ENCODE data around the gene NFIL3.

Gene NFIL3

GRCh38 chr9:91431485-91431884 lies 7.9 kb upstream of the NFIL3 start:
- Histone ChIP-seq H3K9ac (ENCODE audit: low read length) (no peak overlapping the region), H3K27me3 (ENCODE audit: control insufficient read depth, insufficient read depth, low read length) (no peaks in the 10 kb centered on the region)

DNA sequence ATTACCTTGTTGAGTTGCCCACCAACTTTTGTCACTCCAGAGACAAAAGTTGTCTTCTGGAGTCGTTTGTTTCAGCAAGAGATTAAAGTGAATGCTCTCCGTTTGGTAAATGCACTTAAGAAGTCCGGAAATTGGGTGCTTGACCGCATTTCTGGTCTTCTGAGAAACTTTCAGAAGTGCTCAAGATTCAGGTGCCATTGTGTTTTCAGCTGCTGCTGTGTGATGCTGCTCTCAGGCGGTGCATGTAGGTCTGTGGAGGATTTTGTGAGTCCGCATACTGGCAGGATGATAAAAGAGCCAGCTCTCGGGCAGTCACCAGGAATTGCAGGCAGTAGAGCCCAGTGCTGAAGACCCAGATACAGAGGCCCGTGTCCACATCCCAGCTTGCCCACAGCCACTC lies 5.9 kb upstream of the NFIL3 start:
- H3K36me3 ChIP-seq (ENCODE audit: control insufficient read depth, low read depth, low read length) = no peaks in the 10 kb centered on the region
- H3K27ac ChIP-seq (ENCODE audit: low read length) = no peak overlapping the region
- H3K9me3 ChIP-seq (ENCODE audit: control insufficient read depth, low read depth, low read length) = no peaks in the 10 kb centered on the region
- peaks cover 20% of the 10 kb centered on the region for H3K27me3 ChIP-seq (ENCODE audit: control insufficient read depth, insufficient read depth, low read length)
- H3K4me3 ChIP-seq (ENCODE audit: low read length) = no peak overlapping the region
- H3K9ac ChIP-seq (ENCODE audit: low read length) = no peak overlapping the region
- no peaks in the 10 kb centered on the region for H3K4me1 ChIP-seq (ENCODE audit: control insufficient read depth, low read depth, low read length)

More at GRCh38 chr9:91431485-91431884, 7.9 kb upstream of the NFIL3 start:
- H3K4me1 ChIP-seq (ENCODE audit: control insufficient read depth, low read depth, low read length) = no peaks in the 10 kb centered on the region
- no peaks in the 10 kb centered on the region for H3K36me3 ChIP-seq (ENCODE audit: control insufficient read depth, low read depth, low read length)
- H3K27ac ChIP-seq (ENCODE audit: low read length) = no peak overlapping the region
- no peak overlapping the region for H3K4me3 ChIP-seq (ENCODE audit: low read length)
- no peaks in the 10 kb centered on the region for H3K9me3 ChIP-seq (ENCODE audit: control insufficient read depth, low read depth, low read length)

DNA sequence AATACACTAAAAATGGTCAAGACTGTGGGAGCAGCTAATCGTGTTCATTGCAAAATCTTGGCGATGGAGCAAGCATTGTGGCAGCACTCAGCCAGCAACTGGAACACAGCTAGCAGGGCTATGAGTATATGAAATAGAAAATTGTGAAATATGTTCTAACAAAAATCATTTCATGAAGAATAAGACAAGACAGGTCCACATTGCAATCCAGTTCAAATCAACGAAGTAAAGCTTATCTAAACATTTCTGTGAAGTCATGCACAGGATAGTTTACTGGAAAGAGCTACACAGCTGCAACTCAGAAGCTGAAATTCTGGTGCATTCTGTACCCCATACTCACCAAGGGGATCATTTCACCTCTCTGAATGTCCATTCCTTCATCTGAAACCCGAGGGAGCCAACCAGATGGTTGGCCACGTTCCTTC lies 5.3 kb upstream of the NFIL3 start:
- H3K36me3 ChIP-seq (ENCODE audit: control insufficient read depth, low read depth, low read length) = no peaks in the 10 kb centered on the region
- peaks cover 25% of the 10 kb centered on the region for H3K27me3 ChIP-seq (ENCODE audit: control insufficient read depth, insufficient read depth, low read length)
- no peak overlapping the region for H3K4me3 ChIP-seq (ENCODE audit: low read length)
- no peaks in the 10 kb centered on the region for H3K4me1 ChIP-seq (ENCODE audit: control insufficient read depth, low read depth, low read length)
- no peaks in the 10 kb centered on the region for H3K9me3 ChIP-seq (ENCODE audit: control insufficient read depth, low read depth, low read length)
- H3K27ac ChIP-seq (ENCODE audit: low read length) = no peak overlapping the region
- no peak overlapping the region for H3K9ac ChIP-seq (ENCODE audit: low read length)

DNA sequence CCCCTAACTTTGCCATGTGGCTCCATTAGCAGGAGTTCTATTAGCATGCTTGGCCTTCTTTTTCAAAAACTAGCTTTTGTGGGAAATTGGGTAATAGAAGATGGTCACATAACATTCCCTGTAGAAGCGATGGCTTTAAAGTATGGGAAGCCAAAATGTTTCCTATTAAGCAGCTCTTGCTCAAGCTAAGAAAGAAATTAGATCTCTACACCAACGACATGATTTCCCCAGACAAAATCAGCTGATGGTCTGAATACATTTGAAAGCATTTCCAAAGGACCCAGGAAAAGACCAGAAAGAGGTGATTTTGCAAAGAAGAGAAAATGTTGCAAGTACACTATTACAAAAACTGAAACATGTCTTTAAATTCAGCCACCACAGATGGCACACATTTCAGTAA lies 4.8 kb upstream of the NFIL3 start:
- Histone ChIP-seq H3K9ac (ENCODE audit: low read length) (no peak overlapping the region), H3K27me3 (ENCODE audit: control insufficient read depth, insufficient read depth, low read length) (peaks cover 26% of the 10 kb centered on the region), H3K4me3 (ENCODE audit: low read length) (no peak overlapping the region), H3K36me3 (ENCODE audit: control insufficient read depth, low read depth, low read length) (no peaks in the 10 kb centered on the region), H3K4me1 (ENCODE audit: control insufficient read depth, low read depth, low read length) (no peaks in the 10 kb centered on the region), H3K27ac (ENCODE audit: low read length) (no peak overlapping the region), H3K9me3 (ENCODE audit: control insufficient read depth, low read depth, low read length) (no peaks in the 10 kb centered on the region)

- H3K9ac ChIP-seq (ENCODE audit: low read length) = no peak overlapping the region
- H3K9me3 ChIP-seq (ENCODE audit: control insufficient read depth, low read depth, low read length) = no peaks in the 10 kb centered on the region
- H3K4me1 ChIP-seq (ENCODE audit: control insufficient read depth, low read depth, low read length) = no peaks in the 10 kb centered on the region
- H3K4me3 ChIP-seq (ENCODE audit: low read length) = no peak overlapping the region
- H3K27ac ChIP-seq (ENCODE audit: low read length) = no peak overlapping the region
- H3K27me3 ChIP-seq (ENCODE audit: control insufficient read depth, insufficient read depth, low read length) = peaks cover 28% of the 10 kb centered on the region
- H3K36me3 ChIP-seq (ENCODE audit: control insufficient read depth, low read depth, low read length) = no peaks in the 10 kb centered on the region
Observed at GRCh38 chr9:91427873-91428272, 4.2 kb upstream of the NFIL3 start.

GRCh38 chr9:91426123-91426745 lies 2.6 kb upstream of the NFIL3 start:
- Histone ChIP-seq H3K4me3 (ENCODE audit: low read length) (no peak overlapping the region), H3K9me3 (ENCODE audit: control insufficient read depth, low read depth, low read length) (no peaks in the 10 kb centered on the region), H3K4me1 (ENCODE audit: control insufficient read depth, low read depth, low read length) (peaks cover 13% of the 10 kb centered on the region), H3K27ac (ENCODE audit: low read length) (no peak overlapping the region), H3K9ac (ENCODE audit: low read length) (no peak overlapping the region), H3K36me3 (ENCODE audit: control insufficient read depth, low read depth, low read length) (no peaks in the 10 kb centered on the region), H3K27me3 (ENCODE audit: control insufficient read depth, insufficient read depth, low read length) (peaks cover 44% of the 10 kb centered on the region)

DNA sequence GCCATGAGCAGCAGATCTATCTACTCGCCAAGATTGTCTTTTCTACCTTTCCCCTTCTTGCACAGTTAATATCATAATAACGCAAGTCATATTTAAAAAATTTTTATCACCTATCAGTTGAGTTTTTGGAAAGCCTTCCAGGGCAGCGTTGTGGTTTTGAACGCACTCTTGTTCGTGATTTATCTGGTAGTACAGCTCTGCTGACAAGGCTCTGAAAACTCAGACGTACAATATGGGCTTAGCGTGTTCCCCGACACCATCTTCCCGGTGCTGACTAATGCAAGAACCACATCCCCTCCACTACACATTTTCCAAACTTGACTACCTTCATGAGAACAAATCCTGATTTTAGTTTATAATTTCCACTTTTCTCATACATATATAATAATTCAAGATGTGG lies 1.6 kb upstream of the NFIL3 start:
- Histone ChIP-seq H3K36me3 (ENCODE audit: control insufficient read depth, low read depth, low read length) (no peaks in the 10 kb centered on the region), H3K9ac (ENCODE audit: low read length) (no peak overlapping the region), H3K9me3 (ENCODE audit: control insufficient read depth, low read depth, low read length) (no peaks in the 10 kb centered on the region), H3K27ac (ENCODE audit: low read length) (no peak overlapping the region), H3K4me1 (ENCODE audit: control insufficient read depth, low read depth, low read length) (peaks cover 16% of the 10 kb centered on the region), H3K27me3 (ENCODE audit: control insufficient read depth, insufficient read depth, low read length) (peaks cover 54% of the 10 kb centered on the region), H3K4me3 (ENCODE audit: low read length) (peak overlapping the region; percentile 69)

DNA sequence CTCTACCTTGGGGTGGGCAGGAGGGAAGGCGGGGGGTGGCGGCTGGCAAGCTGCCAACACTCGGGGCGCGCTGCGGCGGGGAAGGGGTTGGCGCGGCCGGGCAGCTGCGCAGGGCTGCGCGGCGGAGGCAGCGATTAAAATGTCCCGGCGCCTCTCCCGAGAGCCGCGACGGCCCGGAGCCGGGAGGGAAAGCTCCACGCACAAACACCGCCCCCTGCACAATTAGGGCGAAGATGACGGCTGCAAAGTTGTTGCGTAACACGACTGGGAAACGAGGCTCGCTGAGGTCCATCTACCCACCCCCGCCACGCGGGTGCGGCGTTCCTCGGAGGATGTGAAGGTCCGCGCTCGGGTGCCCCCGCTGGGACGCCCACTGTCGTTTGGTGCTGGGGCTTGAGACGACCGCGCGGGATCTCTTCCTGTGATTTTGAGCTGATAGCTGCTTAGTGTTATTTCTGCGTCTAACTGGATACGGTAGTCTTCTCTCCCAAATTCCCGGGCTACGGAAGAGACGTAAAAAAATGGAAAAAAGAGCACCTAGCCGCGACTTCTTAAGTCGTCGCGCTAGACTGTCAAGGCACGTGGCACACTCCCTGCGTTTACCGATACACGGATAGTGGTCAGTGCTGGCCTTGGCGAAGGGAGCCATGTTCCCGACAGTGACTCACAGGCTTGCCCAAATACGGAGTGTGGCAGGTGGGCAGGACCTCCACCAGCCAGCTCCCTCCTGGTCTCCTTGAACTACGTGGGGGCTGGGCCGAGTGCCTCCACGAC lies 958 bp upstream of the NFIL3 start:
- H3K27ac ChIP-seq (ENCODE audit: low read length) = no peak overlapping the region
- no peaks in the 10 kb centered on the region for H3K36me3 ChIP-seq (ENCODE audit: control insufficient read depth, low read depth, low read length)
- no peaks in the 10 kb centered on the region for H3K9me3 ChIP-seq (ENCODE audit: control insufficient read depth, low read depth, low read length)
- peaks cover 16% of the 10 kb centered on the region for H3K4me1 ChIP-seq (ENCODE audit: control insufficient read depth, low read depth, low read length)
- H3K27me3 ChIP-seq (ENCODE audit: control insufficient read depth, insufficient read depth, low read length) = peaks cover 60% of the 10 kb centered on the region
- H3K4me3 ChIP-seq (ENCODE audit: low read length) = peak overlapping the region; percentile 69
- peak overlapping the region; percentile 9 for H3K9ac ChIP-seq (ENCODE audit: low read length)

DNA sequence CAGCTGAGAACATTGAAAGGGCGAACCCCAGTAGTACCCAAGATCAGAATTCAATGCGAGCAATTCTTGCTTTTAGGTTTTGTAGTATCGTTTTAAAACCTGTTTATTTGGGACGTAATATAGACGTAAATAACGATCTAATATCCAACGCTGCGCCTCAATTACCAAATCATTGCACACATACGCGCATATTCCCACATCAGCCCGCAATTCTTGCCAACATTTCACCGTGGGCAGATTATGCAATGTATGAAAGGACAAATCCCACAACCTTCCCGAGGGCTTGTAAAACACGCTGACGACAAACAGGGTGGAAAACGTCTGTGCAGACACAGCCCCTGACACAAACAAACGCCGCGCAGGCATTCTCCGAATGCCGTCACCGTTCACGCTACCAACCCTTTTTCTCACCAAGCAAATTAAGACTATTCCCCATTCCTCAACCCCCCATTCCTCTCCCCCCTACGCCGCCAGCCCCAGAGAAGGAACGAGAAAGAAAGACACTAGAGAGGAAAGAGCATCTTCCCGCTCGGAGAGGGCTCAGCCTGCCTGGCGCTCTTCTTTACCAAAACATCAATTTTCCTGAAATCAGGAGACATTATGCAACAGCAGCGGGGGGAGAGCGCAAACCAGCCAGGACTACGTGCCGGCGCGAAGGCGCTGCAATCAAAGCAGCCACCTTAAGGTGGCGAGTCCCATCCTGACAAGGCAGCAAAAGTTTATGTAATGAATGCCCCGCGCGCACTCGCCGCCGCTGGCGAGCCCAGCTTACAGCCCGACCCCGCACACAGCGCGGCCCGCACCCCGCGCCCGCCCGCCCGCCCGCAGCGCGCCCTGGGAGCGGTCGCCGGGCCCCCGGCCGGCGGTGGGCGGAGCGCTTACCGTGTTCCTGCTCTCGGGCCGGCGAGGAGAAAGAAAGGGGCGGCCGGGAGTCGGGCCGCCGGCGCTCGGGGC lies 597 bp downstream of the NFIL3 start:
- peaks cover 16% of the 10 kb centered on the region for H3K4me1 ChIP-seq (ENCODE audit: control insufficient read depth, low read depth, low read length)
- H3K4me3 ChIP-seq (ENCODE audit: low read length) = peak overlapping the region; percentile 68
- H3K27ac ChIP-seq (ENCODE audit: low read length) = no peak overlapping the region
- peaks cover 74% of the 10 kb centered on the region for H3K27me3 ChIP-seq (ENCODE audit: control insufficient read depth, insufficient read depth, low read length)
- H3K9me3 ChIP-seq (ENCODE audit: control insufficient read depth, low read depth, low read length) = no peaks in the 10 kb centered on the region
- peak overlapping the region; percentile 40 for H3K9ac ChIP-seq (ENCODE audit: low read length)
- H3K36me3 ChIP-seq (ENCODE audit: control insufficient read depth, low read depth, low read length) = no peaks in the 10 kb centered on the region

- H3K4me1 ChIP-seq (ENCODE audit: control insufficient read depth, low read depth, low read length) = peaks cover 16% of the 10 kb centered on the region
- no peak overlapping the region for H3K9ac ChIP-seq (ENCODE audit: low read length)
Observed at GRCh38 chr9:91421971-91422757, 1.5 kb downstream of the NFIL3 start.

More at GRCh38 chr9:91421971-91422757, 1.5 kb downstream of the NFIL3 start:
- no peaks in the 10 kb centered on the region for H3K36me3 ChIP-seq (ENCODE audit: control insufficient read depth, low read depth, low read length)
- peaks cover 74% of the 10 kb centered on the region for H3K27me3 ChIP-seq (ENCODE audit: control insufficient read depth, insufficient read depth, low read length)
- H3K4me3 ChIP-seq (ENCODE audit: low read length) = peak overlapping the region; percentile 68
- no peak overlapping the region for H3K27ac ChIP-seq (ENCODE audit: low read length)
- no peaks in the 10 kb centered on the region for H3K9me3 ChIP-seq (ENCODE audit: control insufficient read depth, low read depth, low read length)
